GM18858 (cell line): Measurements from ENCODE around the gene MRPL20.
"Not testable (repeated sequence)": the region's sequence is repeated elsewhere in the genome, so short reads cannot be mapped to it uniquely, and the experiment has no call there.

Experiments used
- ATAC-seq: cut with Tn5 transposase; IDR thresholded peaks from one replicate; pipeline ENCODE4 v1.9.1; 2021; ENCODE audit not compliant: unreplicated experiment

Gene MRPL20

GRCh38 chr1:1390675-1391074 lies 16.4 kb downstream of the MRPL20 start:
- no peak for ATAC-seq

- no peak for ATAC-seq
These were observed 19.0 kb downstream of the MRPL20 start for GRCh38 chr1:1388078-1388472.

- ATAC-seq = no peak
These were observed 19.7 kb downstream of the MRPL20 start for GRCh38 chr1:1387098-1388077.

- ATAC-seq = no peak
These were observed 21.2 kb downstream of the MRPL20 start for GRCh38 chr1:1385931-1386330.

GRCh38 chr1:1385339-1385738 lies 21.8 kb downstream of the MRPL20 start:
- ATAC-seq = not testable (repeated sequence)

GRCh38 chr1:1381294-1381693 lies 25.8 kb downstream of the MRPL20 start:
- ATAC-seq = no peak

GRCh38 chr1:1380860-1381259 lies 26.2 kb downstream of the MRPL20 start:
- ATAC-seq = no peak

- ATAC-seq = no peak
These were observed 29.4 kb downstream of the MRPL20 start for GRCh38 chr1:1377540-1378205.

GRCh38 chr1:1376551-1377226 lies 30.4 kb downstream of the MRPL20 start:
- no peak for ATAC-seq

GRCh38 chr1:1374929-1375662 lies 32.0 kb downstream of the MRPL20 start, which contains the start of gene AURKAIP1:
Gene AURKAIP1, minus strand, starts transcription at chr1:1375207. Its CDS starts 451 bp downstream, at chr1:1374756.
- peak; percentile 74 for ATAC-seq

GRCh38 chr1:1374589-1374928 lies 32.5 kb downstream of the MRPL20 start:
- ATAC-seq = no peak

- no peak for ATAC-seq
These were observed 33.1 kb downstream of the MRPL20 start for GRCh38 chr1:1373815-1374588.

GRCh38 chr1:1373051-1373814 lies 33.9 kb downstream of the MRPL20 start:
- ATAC-seq = no peak

GRCh38 chr1:1371746-1372711 lies 35.1 kb downstream of the MRPL20 start:
- ATAC-seq = no peak

GRCh38 chr1:1371364-1371745 lies 35.7 kb downstream of the MRPL20 start:
- no peak for ATAC-seq

- ATAC-seq = no peak
These were observed 36.3 kb downstream of the MRPL20 start for GRCh38 chr1:1370771-1371300.

- ATAC-seq = not testable (repeated sequence)
These were observed 37.0 kb downstream of the MRPL20 start for GRCh38 chr1:1370094-1370493.

- no peak for ATAC-seq
These were observed 39.8 kb downstream of the MRPL20 start for GRCh38 chr1:1367315-1367714.
